GM12878 (cell line): ENCODE measurements around the gene KCNIP3. TPM values are rescaled to one million over a fixed set of nuclear protein-coding genes. Genes with fewer than 3 reads are reported as not detected.

Experiments used
- ATAC-seq: fragments of 200-7000 bp; cut with Tn5 transposase; 3 replicates; pipeline ENCODE4 v1.9.1; 2020; ENCODE audit warnings: mild to moderate bottlenecking, moderate library complexity
- BruUV-seq: library from RNA; stranded (reverse); fragments of 400-500 nt; replicated peaks from 2 replicates; lab custom pipeline; 2021; lab: Mats Ljungman, UMichigan
- CTCF ChIA-PET: fragments of 300-600 bp; sonication (Branson Sonifier 250); formaldehyde crosslinking; extraction: SDS; loops from one replicate; lab custom pipeline; 2021; ENCODE audit warnings: inconsistent platforms; lab: Yijun Ruan, JAX
- POLR2A ChIA-PET: fragments of 350-600 bp; formaldehyde crosslinking; extraction: SDS; loops from one replicate; lab custom pipeline; 2021; ENCODE audit warnings: inconsistent platforms; lab: Charles Lee
- RAD21 ChIA-PET: fragments of 300-600 bp; sonication (Branson Sonifier 250); formaldehyde crosslinking; loops from one replicate; lab custom pipeline; 2023; ENCODE audit warnings: antibody characterized with exemption; ENCODE audit not compliant: unreplicated experiment; lab: Charles Lee
- SMC1A ChIA-PET: fragments of 300-600 bp; sonication (Branson Sonifier 250); formaldehyde crosslinking; loops from one replicate; lab custom pipeline; 2023; ENCODE audit not compliant: unreplicated experiment, uncharacterized antibody; lab: Charles Lee
- DNase-seq: peaks from one replicate; pipeline ENCODE4 v3.0.0-alpha.2; 2011; ENCODE audit warnings: low read depth, low spot score
- FAIRE-seq: peaks from 3 replicates; lab custom pipeline; 2011; peaks lifted over from hg19 to GRCh38; lab: Jason Lieb, UNC
- H2AFZ ChIP-seq: 2 replicates; pipeline ENCODE4 v1.6.0; 2011; ENCODE audit warnings: low read depth, low read length, control low read depth; ENCODE audit not compliant: control insufficient read depth
- H3K27ac ChIP-seq: 2 replicates; pipeline ENCODE4 v1.5.1; 2011; ENCODE audit warnings: control low read depth; ENCODE audit not compliant: control insufficient read depth, insufficient read depth
- H3K27me3 ChIP-seq, 2 experiments: replicated peaks in 1 of 2; 2 replicates each; pipeline versions ENCODE4 v1.6.0 to v1.6.1; 2011; ENCODE audit warnings: low read length in 1 of 2; ENCODE audit not compliant: control insufficient read depth in 2 of 2, insufficient read depth in 2 of 2
- H3K36me3 ChIP-seq, 2 experiments: 2 replicates each; pipeline ENCODE4 v1.5.1; 2011; ENCODE audit warnings: low read length in 1 of 2; ENCODE audit not compliant: control insufficient read depth in 2 of 2, insufficient read depth in 2 of 2
- H3K4me1 ChIP-seq: 2 replicates; pipeline ENCODE4 v1.6.1; 2011; ENCODE audit warnings: mild to moderate bottlenecking, low read length, moderate library complexity, mixed read lengths; ENCODE audit not compliant: control insufficient read depth, insufficient read depth
- H3K4me2 ChIP-seq: 2 replicates; pipeline ENCODE4 v1.6.0; 2011; ENCODE audit warnings: control low read depth; ENCODE audit not compliant: control insufficient read depth, insufficient read depth
- H3K4me3 ChIP-seq: fragments of 200-600 bp; sonication (generic); 2 replicates; pipeline ENCODE4 v1.5.1; 2016
- H3K79me2 ChIP-seq: 2 replicates; pipeline ENCODE4 v1.6.0; 2011; ENCODE audit warnings: low read length; ENCODE audit not compliant: control insufficient read depth, insufficient read depth
- H3K9ac ChIP-seq: 2 replicates; pipeline ENCODE4 v1.8.0; 2011; ENCODE audit warnings: low read length, control low read depth, mixed read lengths; ENCODE audit not compliant: control insufficient read depth, insufficient read depth
- H3K9me3 ChIP-seq: replicated peaks from 3 replicates; pipeline ENCODE4 v1.5.1; 2011; ENCODE audit warnings: mild to moderate bottlenecking, low read length; ENCODE audit not compliant: control insufficient read depth, insufficient read depth
- H4K20me1 ChIP-seq: 2 replicates; pipeline ENCODE4 v1.6.0; 2011; ENCODE audit not compliant: control insufficient read depth, insufficient read depth
- ATF7 ChIP-seq: fragments of 450-650 bp; IDR thresholded peaks from 2 replicates; pipeline ENCODE4 v1.6.1; 2016; ENCODE audit warnings: low read depth, mild to moderate bottlenecking
- BACH1 ChIP-seq: fragments of 450-650 bp; IDR thresholded peaks from 2 replicates; pipeline ENCODE4 v1.6.1; 2017; ENCODE audit warnings: mild to moderate bottlenecking, borderline replicate concordance
- CREB1 ChIP-seq: IDR thresholded peaks from 2 replicates; pipeline ENCODE4 v1.6.1; 2012; ENCODE audit warnings: low read depth, mild to moderate bottlenecking, inconsistent platforms
- CUX1 ChIP-seq: IDR thresholded peaks from 2 replicates; pipeline ENCODE4 v1.6.1; 2012; ENCODE audit warnings: improper control_type of control experiment, low read depth, low read length; ENCODE audit not compliant: insufficient replicate concordance
- PKNOX1 ChIP-seq: fragments of 450-650 bp; IDR thresholded peaks from 2 replicates; pipeline ENCODE4 v1.6.1; 2016; ENCODE audit warnings: mild to moderate bottlenecking
- RAD21 ChIP-seq: IDR thresholded peaks from 2 replicates; pipeline ENCODE4 v1.6.1; 2011; ENCODE audit warnings: mild to moderate bottlenecking, low read depth, low read length, moderate library complexity; ENCODE audit not compliant: insufficient read depth
- SMC3 ChIP-seq: IDR thresholded peaks from 2 replicates; pipeline ENCODE4 v1.6.1; 2011; ENCODE audit warnings: low read length, improper control_type of control experiment, borderline replicate concordance
- ZBTB11 ChIP-seq: fragments of 450-650 bp; formaldehyde crosslinking; IDR thresholded peaks from 2 replicates; pipeline ENCODE4 v1.5.0; 2022; ENCODE audit warnings: mild to moderate bottlenecking, missing genetic modification characterization
- WGBS: methylation state at CpG from one replicate; pipeline ENCODE4 v1.1.6; 2016; ENCODE audit warnings: low lambda C conversion rate; ENCODE audit not compliant: insufficient replicate concordance, insufficient coverage; ENCODE audit errors: missing lambda C conversion rate; 5-methylcytosine and 5-hydroxymethylcytosine counted together
- in situ Hi-C: fragments of 300-500 bp; cut with MboI; formaldehyde crosslinking; loops from 9 replicates; pipeline ENCODE4 v1.14.3; 2018; ENCODE audit warnings: mixed read lengths
- intact Hi-C: fragments of 100-400 bp; cut with micrococcal nuclease; formaldehyde crosslinking; loops from one replicate; pipeline ENCODE4 v1.14.2; 2022; ENCODE audit not compliant: unreplicated experiment
- polyA plus RNA-seq, 11 experiments: library from polyadenylated mRNA; depleted of rRNA in 4 of 11; unstranded in 6 of 11; stranded (reverse) in 5 of 11; fragments of >200 nt; fragmentation: Nextera tagmentation in 4 of 11; fragmentation: Illumina TruSeq in 1 of 11; extraction: Ambion mirVana in 4 of 11; extraction: Trizol in 1 of 11; gene quantifications; 1 replicate in 1 of 11; 2 replicates in 10 of 11; pipeline versions ENCODE4 v1.2.1 to v1.2.3, GENCODE V29; 2011 to 2016; ENCODE audit warnings: inconsistent platforms in 2 of 11, missing spikeins in 2 of 11, low read depth in 1 of 11
- total RNA-seq, 4 experiments: library from RNA; depleted of rRNA in 3 of 4; stranded (reverse); fragments of >200 nt in 3 of 4; fragmentation: Illumina TruSeq in 1 of 4; extraction: Trizol in 1 of 4; gene quantifications; 2 replicates each; pipeline versions ENCODE4 v1.2.1 to v1.2.3, GENCODE V29; 2013 to 2021

The KCNIP3 gene
- total and polyA plus RNA-seq, 10 of the 15 experiments (the other 5 are each of a cell fraction or from before 2014, with no cell fraction given): not detected

GRCh38 chr2:95273566-95274290 lies 23.4 kb upstream of the KCNIP3 start (continued):
- no peak for TF ChIP-seq CUX1
- no peak for TF ChIP-seq PKNOX1

- Histone ChIP-seq H3K4me2 (no peak within 1 kb of the TSS), H3K36me3 (no peaks in the 10 kb centered on the region), H3K27me3 (no peaks in the 10 kb centered on the region), H3K9me3 (no peaks in the 10 kb centered on the region), H2AFZ (no peak within 1 kb of the TSS), H3K79me2 (no peaks in the 10 kb centered on the region), H3K4me1 (no peaks in the 10 kb centered on the region), H3K27ac (no peak within 1 kb of the TSS), H3K4me3 (no peak within 1 kb of the TSS), H4K20me1 (no peaks in the 10 kb centered on the region), H3K9ac (no peak within 1 kb of the TSS)
- 46% methylated on average over 17 of the region's 17 CpGs for WGBS
- no peak for DNase-seq
- no peak for ATAC-seq
- ChIA-PET SMC1A (no interaction called here), POLR2A (no interaction called here), CTCF (no interaction called here), RAD21 (no interaction called here)
- BruUV-seq: no TSS peak
- in situ Hi-C loops: no loop called here
- FAIRE-seq: no peak
- intact Hi-C loops: no loop called here
- no peak for TF ChIP-seq RAD21
- no peak for TF ChIP-seq ATF7
- no peak for TF ChIP-seq SMC3
- TF ChIP-seq CREB1: no peak
- no peak for TF ChIP-seq BACH1
- no peak for TF ChIP-seq ZBTB11
Observed at GRCh38 chr2:95274291-95275150, 22.6 kb upstream of the KCNIP3 start, which contains the start of gene PROM2. PROM2 (plus strand) TSS chr2:95274449; CDS start chr2:95274586, 137 bp downstream.
